Measurements from ENCODE around the gene CABP4. TPM values are rescaled to one million over a fixed set of nuclear protein-coding genes. Genes with fewer than 3 reads are reported as not detected.
"Not testable (repeated sequence)": the region's sequence is repeated elsewhere in the genome, so short reads cannot be mapped to it uniquely, and the experiment has no call there.

The CABP4 gene
- total RNA-seq, 1 donor from 2014 or later, result 3.6 TPM

DNA sequence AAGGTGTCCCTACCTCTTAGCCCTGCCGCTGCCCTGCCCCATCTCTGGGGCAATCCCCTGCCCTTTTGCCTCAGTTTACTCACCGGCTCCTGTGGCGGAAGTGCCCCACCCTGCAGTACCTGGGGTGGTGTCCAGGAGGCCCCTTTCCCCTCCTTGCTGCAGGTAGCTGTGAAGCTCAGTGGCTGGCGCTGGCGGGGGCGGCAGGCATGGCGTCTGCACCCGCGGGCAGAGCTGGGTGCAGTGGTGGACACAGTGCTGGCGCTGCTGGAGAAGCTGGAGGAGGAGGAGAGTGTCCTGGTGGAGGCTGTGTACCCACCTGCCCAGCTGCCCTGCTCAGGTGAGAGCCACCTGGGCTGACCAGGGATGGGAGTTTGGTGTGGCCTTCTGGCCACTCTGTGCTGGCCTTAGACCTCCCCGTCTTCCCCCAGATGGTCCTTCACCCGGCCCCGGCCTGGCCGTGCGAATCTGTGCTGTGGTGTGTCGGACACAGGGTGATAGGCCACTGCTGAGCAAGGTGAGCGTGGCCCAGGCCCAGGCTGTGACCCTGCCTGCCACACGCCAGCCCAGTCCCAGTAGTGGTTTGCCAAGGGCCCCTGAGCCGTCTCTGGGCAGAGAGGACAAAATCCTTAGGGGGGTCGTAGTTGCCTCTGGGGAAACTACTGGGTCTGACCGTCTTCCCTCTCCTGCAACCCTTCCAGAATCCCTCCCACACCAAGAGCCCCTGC is 35.7 kb upstream of the CABP4 start:
- intact Hi-C loops (cut with micrococcal nuclease), result no loop called here

DNA sequence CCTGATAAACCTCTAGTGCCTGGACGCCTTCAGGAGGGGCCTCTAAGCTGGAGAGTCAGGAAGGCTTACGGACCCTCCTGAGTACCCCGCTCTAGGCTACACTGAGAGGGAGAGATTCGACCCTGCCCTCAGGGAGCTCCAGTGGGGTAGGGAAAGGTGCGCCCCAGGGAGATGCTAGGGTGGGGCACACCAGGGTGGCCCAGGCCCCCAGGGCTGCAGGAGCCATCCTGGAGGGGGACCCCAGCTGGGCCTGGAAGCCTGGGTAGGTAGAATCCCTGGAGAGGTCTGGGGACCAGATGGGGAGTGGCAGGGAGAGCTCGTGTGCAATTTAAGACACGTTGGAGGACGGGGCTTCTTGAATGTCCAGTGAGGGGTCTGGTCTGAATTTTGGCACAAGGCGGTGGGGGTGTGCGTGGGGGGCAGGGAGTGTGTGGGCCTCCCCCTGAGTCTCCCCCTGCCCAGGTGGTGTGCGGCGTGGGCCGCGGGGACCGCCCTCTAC is 35.0 kb upstream of the CABP4 start:
- intact Hi-C loops (cut with micrococcal nuclease), result no loop called here

DNA sequence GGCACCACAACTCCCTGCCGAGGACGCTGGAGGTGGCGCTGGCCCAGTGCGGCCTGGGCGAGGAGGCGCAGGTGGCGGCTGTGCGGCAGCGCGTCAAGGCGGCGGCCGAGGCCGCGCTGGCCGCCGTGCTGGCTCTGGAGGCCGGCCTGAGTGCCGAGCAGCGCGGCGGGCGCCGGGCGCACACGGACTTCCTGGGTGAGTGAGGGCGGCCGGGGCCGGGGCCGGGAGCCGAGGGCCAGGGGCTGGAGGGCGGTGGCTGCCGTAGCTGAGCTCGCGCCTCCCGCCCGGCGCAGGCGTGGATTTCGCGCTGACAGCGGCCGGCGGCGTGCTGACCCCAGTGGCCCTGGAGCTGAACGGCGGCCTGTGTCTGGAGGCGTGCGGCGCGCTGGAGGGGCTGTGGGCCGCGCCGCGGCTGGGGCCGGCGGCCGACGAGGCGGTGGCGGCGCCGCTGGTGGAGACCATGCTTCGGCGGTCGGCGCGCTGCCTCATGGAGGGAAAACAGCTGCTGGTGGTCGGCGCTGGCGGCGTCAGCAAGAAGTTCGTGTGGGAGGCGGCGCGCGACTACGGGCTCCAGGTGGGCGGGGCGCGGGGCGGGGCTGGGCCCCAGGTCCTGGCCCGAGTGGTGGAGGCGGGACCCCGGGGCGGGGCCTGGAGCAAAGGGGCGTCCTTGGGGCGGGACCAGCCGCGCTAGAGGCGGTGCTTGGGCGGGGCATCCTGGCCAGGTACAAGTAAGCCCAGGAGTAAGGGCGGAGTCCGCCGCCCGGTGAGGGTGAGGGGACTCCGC is 34.3 kb upstream of the CABP4 start:
- intact Hi-C loops (cut with micrococcal nuclease), result loop anchor here (1.0 kb wide), 4 partner anchors 18 to 87 kb away; partner anchors contain the start of genes AIP, CDK2AP2 and TMEM134

DNA sequence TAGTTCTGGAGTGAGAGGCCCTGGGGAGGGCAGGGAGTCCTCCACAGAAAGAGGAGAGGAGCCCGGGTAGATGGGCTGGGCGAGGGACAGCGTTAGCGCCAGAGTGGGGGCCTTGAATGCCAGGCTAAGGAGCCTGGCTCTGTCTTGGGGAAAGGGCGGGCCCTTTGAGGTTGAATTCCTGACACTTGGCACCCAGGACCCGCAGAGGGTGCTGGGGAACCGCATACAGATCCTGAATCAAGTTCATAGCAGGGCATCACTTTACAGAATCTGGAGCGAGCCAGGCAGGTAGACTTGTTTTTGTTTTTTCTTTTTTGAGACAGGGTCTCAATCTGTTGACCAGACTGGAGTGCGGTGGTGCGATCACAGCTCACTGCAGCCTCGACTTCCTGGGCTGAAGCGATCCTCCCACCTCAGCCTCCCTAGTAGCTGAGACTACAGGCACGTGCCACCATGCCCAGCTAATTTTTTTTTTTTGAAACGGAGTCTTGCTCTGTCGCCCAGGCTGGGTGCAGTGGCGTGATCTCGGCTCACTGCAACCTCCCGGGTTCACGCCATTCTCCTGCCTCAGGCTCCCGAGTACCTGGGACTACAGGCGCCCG is 33.6 kb upstream of the CABP4 start:
- intact Hi-C loops (cut with micrococcal nuclease), result loop anchor here (1.0 kb wide), 4 partner anchors 18 to 87 kb away; partner anchors contain the start of genes AIP, CDK2AP2 and TMEM134

DNA sequence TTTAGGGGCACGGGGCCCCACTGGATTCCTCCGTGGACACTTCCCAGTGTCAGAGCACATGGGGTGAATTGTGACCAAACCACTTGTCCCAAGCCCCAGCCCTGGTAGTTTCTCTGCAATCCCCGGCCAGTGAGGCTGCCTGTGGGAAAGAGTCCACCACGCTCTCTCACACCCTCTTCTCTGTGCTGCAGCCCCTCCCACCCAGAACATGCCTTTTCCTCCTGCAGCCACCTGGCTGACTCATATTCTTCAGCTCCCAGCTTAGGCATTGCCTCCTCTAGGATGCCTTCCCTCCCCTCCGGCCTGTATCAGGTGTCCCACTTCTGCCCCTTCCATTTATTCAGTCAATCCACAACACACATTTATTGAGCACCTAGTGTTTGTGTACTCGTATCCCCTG is 32.3 kb upstream of the CABP4 start:
- intact Hi-C loops (cut with micrococcal nuclease), result no loop called here

DNA sequence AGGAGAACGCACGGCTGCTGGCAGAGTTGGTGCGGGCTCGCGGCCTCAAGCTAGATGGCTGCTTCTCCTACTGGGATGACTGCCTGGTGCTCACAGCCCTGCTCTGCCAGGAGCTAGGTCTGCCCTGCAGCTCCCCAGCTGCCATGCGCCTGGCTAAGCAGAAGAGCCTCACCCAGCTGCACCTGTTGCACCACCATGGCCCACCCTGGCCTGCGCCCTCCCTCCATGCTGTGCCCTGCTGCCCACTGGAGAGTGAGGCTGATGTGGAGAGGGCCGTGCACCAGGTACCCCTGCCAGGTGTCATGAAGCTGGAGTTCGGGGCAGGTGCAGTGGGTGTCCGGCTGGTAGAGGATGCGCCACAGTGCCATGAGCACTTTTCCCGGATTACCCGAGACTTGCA is 31.7 kb upstream of the CABP4 start:
- intact Hi-C loops (cut with micrococcal nuclease), result no loop called here

DNA sequence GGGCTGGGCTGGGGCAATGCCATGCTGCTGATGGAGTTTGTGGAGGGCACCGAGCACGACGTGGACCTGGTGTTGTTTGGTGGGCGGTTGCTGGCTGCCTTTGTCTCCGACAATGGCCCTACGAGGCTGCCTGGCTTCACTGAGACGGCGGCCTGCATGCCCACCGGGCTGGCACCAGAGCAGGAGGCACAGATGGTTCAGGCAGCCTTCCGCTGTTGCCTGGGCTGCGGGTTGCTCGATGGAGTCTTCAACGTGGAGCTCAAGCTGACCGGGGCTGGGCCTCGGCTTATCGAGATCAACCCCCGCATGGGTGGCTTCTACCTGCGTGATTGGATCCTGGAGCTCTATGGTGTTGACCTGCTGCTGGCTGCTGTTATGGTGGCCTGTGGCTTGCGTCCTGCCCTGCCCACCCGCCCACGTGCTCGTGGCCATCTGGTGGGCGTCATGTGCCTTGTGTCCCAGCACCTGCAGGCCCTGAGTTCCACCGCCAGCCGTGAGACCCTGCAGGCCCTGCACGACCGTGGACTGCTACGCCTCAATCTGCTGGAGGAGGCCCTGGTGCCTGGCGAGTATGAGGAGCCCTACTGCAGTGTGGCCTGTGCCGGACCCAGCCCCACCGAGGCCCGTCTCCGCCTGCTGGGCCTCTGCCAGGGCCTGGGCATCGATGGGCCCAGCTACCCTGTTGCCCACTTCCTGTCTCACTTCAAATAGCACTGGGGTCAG is 31.1 kb upstream of the CABP4 start:
- intact Hi-C loops (cut with micrococcal nuclease), result no loop called here

DNA sequence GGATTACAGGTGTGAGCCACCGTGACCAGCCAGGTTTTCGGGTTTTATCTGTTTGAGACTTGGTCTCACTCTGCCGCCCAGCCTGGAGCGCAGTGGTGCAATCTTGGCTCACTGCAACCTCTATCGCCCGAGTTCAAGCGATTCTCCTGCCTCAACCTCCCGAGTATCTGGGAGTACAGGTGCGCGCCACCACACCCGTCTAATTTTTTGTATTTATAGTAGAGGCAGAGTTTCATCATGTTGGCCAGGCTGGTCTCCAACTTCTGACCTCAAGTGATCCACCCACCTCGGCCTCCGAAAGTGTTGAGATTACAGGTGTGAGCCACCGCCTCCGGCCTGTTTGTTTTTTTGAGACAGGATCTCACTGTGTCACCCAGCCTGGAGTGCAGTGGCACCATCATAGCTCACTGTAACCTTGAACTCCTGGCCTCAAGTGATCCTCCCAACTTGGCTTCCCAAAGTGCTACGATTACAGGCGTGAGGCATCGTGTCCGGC is 27.7 kb upstream of the CABP4 start:
- intact Hi-C loops (cut with micrococcal nuclease), result not testable (repeated sequence)

DNA sequence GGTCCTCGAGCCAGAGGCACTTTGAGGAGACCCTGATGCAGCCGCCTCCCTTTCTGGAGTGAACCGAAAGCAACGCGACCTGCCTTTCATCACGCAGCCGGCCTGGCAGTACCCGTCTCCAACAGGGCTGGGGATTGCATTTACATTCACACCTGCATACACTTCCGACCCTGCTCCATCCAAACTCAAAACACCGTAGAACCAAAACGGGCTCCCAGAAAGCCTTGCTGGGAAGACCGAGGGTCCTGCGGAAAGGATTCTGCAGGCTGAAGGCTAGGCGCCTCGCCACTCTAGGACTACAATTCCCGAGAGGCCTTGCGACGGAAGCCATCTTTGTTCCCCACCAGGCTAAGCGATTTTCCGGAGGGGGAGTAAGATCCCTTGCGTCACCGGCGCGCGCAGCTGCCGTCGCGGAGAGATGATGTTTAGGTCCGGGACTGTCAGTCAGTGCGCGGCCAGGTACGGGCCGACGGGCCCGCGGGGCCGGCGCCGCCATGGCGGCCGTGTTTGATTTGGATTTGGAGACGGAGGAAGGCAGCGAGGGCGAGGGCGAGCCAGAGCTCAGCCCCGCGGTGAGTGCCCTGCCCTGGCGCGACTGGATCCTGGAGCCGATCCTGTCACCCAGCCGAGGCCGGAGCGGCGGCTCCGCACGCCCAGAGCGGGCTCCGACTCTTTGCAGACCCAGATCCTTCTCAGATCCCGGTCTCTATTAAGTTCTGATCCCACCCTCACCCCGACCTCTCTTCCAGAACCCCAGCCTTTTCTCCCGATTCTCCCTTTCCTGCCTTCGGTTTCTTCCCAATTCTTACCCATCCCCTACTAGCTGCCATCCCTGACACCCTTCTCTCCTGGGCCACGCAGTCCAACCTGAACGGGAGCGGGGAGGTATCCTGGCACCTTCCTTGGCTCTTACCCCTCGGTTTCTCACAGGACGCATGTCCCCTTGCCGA is 26.8 kb upstream of the CABP4 start, which contains the start of gene RPS6KB2:
Gene RPS6KB2 (plus strand): TSS at position 443 of the 950 bp plus-strand sequence. CDS start 52 bp downstream, at position 495.
- intact Hi-C loops (cut with micrococcal nuclease), result loop anchor here (1.0 kb wide), 7 partner anchors 8 to 80 kb away; partner anchors contain the start of genes CDK2AP2, POLD4 and TMEM134

DNA sequence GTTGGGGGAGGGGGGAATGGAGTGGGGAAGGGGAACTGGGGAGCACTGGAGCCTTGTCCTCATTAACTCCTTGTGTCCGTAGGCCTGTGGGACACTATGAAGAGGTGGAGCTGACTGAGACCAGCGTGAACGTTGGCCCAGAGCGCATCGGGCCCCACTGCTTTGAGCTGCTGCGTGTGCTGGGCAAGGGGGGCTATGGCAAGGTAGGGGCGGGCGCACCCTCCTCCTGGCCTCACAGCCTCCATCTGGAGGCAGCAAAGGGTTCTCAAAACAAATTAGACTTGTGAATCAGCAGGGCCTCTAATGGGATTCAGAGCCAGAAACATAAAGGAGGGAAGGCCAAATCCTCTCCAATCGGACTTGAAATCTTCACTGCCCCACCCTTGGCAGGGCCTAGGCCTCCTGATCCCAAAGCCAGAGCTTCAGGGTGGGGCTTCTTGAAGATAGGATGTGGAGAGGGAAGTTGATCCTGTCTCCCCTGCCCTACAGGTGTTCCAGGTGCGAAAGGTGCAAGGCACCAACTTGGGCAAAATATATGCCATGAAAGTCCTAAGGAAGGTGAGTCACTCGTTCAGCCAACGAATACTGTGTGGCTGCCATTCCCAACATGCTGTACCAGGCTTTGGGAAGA is 26.0 kb upstream of the CABP4 start:
- intact Hi-C loops (cut with micrococcal nuclease), result no loop called here

DNA sequence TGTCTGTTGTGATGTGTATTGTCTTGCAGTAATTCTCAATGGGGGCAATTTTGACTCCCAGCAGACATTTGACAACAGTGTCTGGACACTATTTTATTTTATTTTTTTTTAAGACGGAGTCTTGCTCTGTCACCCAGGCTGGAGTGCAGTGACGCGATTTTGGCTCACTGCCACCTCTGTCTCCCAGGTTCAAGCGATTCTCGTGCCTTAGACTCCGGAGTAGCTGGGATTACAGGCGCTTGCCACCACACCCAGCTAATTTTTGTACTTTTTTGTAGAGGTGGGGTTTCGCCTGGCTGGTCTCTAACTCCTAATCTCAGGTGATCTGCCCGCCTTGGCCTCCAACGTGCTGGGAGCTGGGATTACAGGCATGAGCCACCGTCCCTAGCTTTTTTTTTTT is 25.4 kb upstream of the CABP4 start:
- intact Hi-C loops (cut with micrococcal nuclease), result no loop called here

DNA sequence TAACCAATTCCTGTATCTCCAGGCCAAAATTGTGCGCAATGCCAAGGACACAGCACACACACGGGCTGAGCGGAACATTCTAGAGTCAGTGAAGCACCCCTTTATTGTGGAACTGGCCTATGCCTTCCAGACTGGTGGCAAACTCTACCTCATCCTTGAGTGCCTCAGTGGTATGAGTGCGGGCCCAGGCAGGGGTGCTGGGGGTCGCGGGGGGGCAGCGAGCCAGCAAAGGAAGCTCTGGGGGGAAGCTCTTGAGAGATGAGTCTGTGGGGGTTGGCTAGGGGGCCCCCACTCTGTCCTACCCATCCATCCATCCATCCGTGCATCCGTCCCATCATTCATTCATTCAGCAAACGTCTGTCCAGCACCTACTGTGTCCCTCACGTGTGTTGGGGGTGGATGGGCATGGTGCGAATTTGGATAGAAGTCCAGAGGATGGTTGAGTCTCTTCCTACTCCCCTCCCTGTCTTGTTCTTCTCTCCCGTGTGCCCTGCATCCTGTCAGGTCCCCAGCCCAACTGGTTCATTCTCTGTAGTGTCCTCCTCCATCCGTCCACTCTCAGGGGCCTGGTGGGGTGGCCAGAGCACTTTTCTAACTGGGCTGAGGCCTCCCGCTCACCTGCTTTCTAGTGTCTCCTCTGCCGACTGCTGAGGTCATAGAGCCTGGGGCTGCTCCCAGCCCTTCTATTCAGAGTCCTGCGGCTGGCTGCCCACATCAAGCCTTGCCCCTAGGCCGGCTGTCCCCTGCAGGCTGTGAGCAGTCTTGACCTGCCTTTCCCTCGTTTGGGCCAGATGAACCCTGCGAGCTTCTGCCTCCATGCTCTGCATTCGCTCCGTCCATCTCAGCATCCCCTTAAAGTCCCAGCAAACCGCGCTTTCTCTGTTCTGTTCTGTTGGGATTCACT is 23.6 kb upstream of the CABP4 start:
- intact Hi-C loops (cut with micrococcal nuclease), result no loop called here

DNA sequence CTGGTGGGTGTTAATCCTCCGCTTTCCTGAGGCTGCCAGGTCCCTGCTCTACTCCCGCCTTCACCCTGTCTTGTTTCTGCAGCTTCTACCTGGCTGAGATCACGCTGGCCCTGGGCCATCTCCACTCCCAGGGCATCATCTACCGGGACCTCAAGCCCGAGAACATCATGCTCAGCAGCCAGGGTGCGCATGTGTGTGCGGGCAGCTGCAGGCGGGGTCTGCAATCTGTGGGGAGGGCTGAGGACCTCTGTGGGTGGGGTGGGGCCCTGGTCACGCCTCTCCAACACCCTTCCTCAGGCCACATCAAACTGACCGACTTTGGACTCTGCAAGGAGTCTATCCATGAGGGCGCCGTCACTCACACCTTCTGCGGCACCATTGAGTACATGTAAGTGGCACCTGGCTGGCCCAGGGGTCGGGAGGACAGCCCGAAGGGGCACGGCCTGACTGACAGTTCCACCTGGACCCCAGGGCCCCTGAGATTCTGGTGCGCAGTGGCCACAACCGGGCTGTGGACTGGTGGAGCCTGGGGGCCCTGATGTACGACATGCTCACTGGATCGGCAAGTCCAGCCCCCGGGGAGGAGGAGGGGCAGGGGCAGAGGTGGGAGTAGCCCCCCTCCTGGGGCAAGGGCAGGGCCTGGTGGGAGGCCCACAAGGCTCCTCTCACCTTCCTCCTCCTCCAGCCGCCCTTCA is 22.4 kb upstream of the CABP4 start:
- intact Hi-C loops (cut with micrococcal nuclease), result no loop called here

DNA sequence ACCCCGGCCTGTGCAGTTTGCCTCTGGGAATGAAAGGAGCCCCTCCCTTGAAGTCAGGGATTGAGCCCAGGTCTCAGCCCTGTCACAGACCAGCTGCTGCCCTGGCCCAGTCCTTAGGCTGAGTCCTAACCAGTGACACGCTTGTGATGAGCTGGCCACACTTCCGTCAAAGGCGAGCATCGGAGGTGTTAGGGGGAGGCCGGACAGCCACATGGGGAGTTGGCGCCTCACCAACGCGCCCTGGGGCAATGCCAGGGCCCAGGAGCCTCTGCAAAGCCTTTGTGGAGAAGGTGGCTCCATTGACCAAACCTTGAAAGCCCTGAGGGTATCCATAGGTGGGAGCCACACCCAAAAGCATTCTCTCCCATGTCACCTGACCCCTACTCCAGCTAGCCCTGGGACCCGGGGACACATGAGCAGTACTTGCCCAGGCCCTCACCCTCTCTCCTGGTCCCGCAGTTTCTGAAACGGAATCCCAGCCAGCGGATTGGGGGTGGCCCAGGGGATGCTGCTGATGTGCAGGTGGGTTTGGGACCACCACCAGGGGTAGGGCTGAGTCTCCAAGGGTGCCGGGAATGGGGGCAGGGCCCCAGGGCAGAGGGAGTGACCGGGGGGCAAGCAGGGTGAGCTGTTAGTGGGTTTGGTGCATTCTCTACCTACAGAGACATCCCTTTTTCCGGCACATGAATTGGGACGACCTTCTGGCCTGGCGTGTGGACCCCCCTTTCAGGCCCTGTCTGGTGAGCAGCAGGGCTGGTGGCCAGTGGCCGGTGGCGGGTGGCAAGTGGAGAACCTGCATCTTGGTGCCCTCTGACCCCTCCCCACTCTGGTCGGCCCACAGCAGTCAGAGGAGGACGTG is 21.4 kb upstream of the CABP4 start:
- intact Hi-C loops (cut with micrococcal nuclease), result no loop called here

DNA sequence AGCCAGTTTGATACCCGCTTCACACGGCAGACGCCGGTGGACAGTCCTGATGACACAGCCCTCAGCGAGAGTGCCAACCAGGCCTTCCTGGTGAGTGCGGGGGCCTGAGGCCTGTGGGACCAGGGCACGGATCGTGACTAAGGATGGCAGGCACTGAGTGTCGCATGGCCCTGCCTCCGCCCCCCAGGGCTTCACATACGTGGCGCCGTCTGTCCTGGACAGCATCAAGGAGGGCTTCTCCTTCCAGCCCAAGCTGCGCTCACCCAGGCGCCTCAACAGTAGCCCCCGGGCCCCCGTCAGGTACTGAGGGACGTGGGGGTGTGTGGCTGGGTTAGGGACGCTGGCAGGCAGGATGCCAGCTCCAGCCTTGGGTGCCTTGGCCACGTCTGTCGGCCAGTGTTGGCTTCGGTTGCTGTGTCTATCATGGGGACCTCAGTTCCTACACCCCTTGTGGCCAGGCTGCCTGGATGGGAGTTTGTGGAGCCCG is 20.7 kb upstream of the CABP4 start:
- intact Hi-C loops (cut with micrococcal nuclease), result no loop called here

DNA sequence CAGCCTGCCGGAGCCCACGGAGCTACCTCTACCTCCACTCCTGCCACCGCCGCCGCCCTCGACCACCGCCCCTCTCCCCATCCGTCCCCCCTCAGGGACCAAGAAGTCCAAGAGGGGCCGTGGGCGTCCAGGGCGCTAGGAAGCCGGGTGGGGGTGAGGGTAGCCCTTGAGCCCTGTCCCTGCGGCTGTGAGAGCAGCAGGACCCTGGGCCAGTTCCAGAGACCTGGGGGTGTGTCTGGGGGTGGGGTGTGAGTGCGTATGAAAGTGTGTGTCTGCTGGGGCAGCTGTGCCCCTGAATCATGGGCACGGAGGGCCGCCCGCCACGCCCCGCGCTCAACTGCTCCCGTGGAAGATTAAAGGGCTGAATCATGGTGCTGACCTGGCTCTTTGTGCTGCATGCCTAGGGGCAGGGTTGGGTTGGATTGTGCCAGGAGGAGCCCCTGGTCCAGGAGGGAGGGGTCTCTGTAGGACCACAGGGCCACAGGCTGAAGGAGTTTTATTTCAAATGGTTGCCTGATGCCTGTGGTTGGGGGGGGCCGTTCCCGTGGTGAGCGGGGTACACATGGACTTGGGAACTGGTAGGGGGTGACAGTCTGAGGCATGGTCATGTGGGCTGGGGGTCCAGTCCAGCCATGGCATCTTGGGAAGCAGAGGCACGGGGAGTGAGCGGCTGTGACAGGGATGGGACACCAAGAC is 20.0 kb upstream of the CABP4 start:
- intact Hi-C loops (cut with micrococcal nuclease), result no loop called here
